ENCODE data around the gene AXL. TPM values are rescaled to one million over a fixed set of nuclear protein-coding genes. Genes with fewer than 3 reads are reported as not detected.

AXL gene
- total and polyA plus RNA-seq, 2 experiments from 2014 or later, result 15.0 to 45.9 TPM

- Histone ChIP-seq H3K9me3 (ENCODE audit: low read depth) (no peaks in the 10 kb centered on the region), H4K20me1 (ENCODE audit: insufficient read depth, poor library complexity, severe bottlenecking) (no peaks in the 10 kb centered on the region), H3K4me2 (no peak overlapping the region), H2AFZ (no peak overlapping the region), H3K27ac (no peak overlapping the region), H3K36me3 (replicated peaks; ENCODE audit: insufficient read depth, low read depth) (no peaks in the 10 kb centered on the region), H3K9me2 (replicated peaks; ENCODE audit: insufficient read depth) (no peaks in the 10 kb centered on the region), H3K79me2 (no peaks in the 10 kb centered on the region), H3K4me1 (ENCODE audit: insufficient read depth) (no peaks in the 10 kb centered on the region), H3K4me3 (no peak overlapping the region), H3K27me3 (no peaks in the 10 kb centered on the region)
- TF ChIP-seq CTCF (IDR thresholded peaks at IDR 0.05; ENCODE audit: poor library complexity) (no peak), EZH2 (IDR thresholded peaks at IDR 0.05; ENCODE audit: borderline replicate concordance) (no peak), EZH2phosphoT487 (IDR thresholded peaks at IDR 0.05; ENCODE audit: low read depth, severe bottlenecking, unreplicated experiment) (no peak)
- 96% methylated on average over 10 of the region's 10 CpGs for WGBS (ENCODE audit: low lambda C conversion rate, missing lambda C conversion rate)
- no peak for DNase-seq (ENCODE audit: low spot score)
These were observed 19.2 kb downstream of the AXL start for GRCh38 chr19:41238244-41238643.

DNA sequence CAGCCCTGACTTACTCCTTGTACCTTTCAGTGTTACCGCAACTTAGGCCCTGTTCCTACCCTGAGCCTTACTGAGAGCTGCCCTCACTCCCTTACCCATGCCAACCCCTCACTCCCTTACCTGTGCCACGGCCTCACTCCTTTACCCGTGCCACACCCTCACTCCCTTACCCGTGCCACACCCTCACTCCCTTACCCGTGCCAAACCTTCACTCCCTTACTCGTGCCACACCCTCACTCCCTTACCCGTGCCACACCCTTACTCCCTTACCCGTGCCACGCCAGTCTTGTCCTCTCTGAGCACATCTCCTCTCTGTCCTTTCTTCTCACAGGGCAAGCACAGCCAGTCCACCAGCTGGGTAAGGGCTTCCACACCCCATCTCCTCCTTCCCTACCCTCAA, 20.3 kb downstream of the AXL start:
- no peak overlapping the region for H3K27ac ChIP-seq
- H4K20me1 ChIP-seq (ENCODE audit: insufficient read depth, poor library complexity, severe bottlenecking), result no peaks in the 10 kb centered on the region
- no peaks in the 10 kb centered on the region for H3K9me3 ChIP-seq (ENCODE audit: low read depth)
- 96% methylated on average over 9 of the region's 9 CpGs for WGBS (ENCODE audit: low lambda C conversion rate, missing lambda C conversion rate)
- no peaks in the 10 kb centered on the region for H3K27me3 ChIP-seq
- no peak overlapping the region for H3K4me3 ChIP-seq
- H3K79me2 ChIP-seq, result no peaks in the 10 kb centered on the region
- H3K36me3 ChIP-seq (replicated peaks; ENCODE audit: insufficient read depth, low read depth), result no peaks in the 10 kb centered on the region
- no peaks in the 10 kb centered on the region for H3K4me1 ChIP-seq (ENCODE audit: insufficient read depth)
- H2AFZ ChIP-seq, result no peak overlapping the region
- H3K4me2 ChIP-seq, result no peak overlapping the region
- H3K9me2 ChIP-seq (replicated peaks; ENCODE audit: insufficient read depth), result no peaks in the 10 kb centered on the region
- DNase-seq (ENCODE audit: low spot score), result no peak
- TF ChIP-seq EZH2 (IDR thresholded peaks at IDR 0.05; ENCODE audit: borderline replicate concordance), result no peak

DNA sequence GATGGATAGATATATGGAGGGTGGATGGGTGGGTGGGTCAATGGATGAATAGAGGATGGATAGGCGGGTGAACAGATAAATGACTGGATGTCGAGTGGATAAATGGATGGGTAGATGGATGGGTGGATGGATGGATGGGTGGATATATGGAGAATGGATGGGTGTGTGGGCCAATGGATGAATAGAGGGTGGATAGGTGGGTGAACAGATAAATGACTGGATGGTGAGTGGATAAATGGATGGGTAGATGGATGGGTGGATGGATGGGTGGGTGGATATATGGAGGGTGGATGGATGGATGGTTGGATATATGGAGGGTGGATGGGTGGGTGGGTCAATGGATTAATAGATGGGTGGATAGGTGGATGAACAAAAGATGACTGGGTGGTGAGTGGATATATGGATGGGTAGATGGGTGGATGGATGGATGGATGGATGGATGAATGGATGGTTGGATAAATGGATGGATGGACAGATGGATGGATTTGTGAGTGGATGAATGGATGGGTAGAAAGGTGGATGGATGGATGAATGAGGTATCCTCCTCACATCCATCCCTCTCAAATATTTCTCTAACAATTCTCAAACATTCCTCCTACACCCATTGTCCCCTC, 21.0 kb downstream of the AXL start:
- Histone ChIP-seq H2AFZ (no peak overlapping the region), H3K27me3 (no peaks in the 10 kb centered on the region), H3K27ac (no peak overlapping the region), H3K9me3 (ENCODE audit: low read depth) (no peaks in the 10 kb centered on the region), H3K4me3 (no peak overlapping the region), H3K9me2 (replicated peaks; ENCODE audit: insufficient read depth) (no peaks in the 10 kb centered on the region), H3K4me1 (ENCODE audit: insufficient read depth) (no peaks in the 10 kb centered on the region), H3K79me2 (no peaks in the 10 kb centered on the region), H3K4me2 (no peak overlapping the region), H4K20me1 (ENCODE audit: insufficient read depth, poor library complexity, severe bottlenecking) (no peaks in the 10 kb centered on the region), H3K36me3 (replicated peaks; ENCODE audit: insufficient read depth, low read depth) (no peaks in the 10 kb centered on the region)
- 96% methylated on average over 2 of the region's 2 CpGs for WGBS (ENCODE audit: low lambda C conversion rate, missing lambda C conversion rate)
- no peak for TF ChIP-seq EZH2 (IDR thresholded peaks at IDR 0.05; ENCODE audit: borderline replicate concordance)
- TF ChIP-seq EZH2phosphoT487 (IDR thresholded peaks at IDR 0.05; ENCODE audit: low read depth, severe bottlenecking, unreplicated experiment), result no peak
- no peak for TF ChIP-seq CTCF (IDR thresholded peaks at IDR 0.05; ENCODE audit: poor library complexity)
- no peak for DNase-seq (ENCODE audit: low spot score)

DNA sequence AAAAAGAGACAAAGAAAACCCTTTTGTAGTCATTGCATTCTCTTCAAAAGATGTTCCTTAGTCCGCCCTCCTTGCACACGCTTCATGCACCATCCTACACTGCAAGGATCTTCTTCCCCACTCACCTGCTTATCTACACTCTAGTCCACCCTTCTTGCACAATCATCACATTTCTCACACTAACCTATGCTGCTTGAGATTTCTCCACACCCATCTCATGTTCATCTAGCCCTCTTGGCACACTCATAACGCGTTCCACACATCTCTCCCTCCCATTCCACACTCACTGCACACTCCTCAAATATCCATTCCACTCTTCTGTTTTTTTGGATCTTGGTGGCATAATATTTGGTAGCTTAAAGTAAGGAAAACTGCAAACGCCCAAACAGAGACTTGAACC, 22.8 kb downstream of the AXL start:
- Histone ChIP-seq H2AFZ (no peak overlapping the region), H3K4me2 (no peak overlapping the region), H3K36me3 (replicated peaks; ENCODE audit: insufficient read depth, low read depth) (no peaks in the 10 kb centered on the region), H3K27me3 (no peaks in the 10 kb centered on the region), H3K27ac (no peak overlapping the region), H4K20me1 (ENCODE audit: insufficient read depth, poor library complexity, severe bottlenecking) (no peaks in the 10 kb centered on the region), H3K4me1 (ENCODE audit: insufficient read depth) (no peaks in the 10 kb centered on the region), H3K4me3 (no peak overlapping the region), H3K9me3 (ENCODE audit: low read depth) (no peaks in the 10 kb centered on the region), H3K9me2 (replicated peaks; ENCODE audit: insufficient read depth) (no peaks in the 10 kb centered on the region), H3K79me2 (no peaks in the 10 kb centered on the region)
- TF ChIP-seq EZH2 (IDR thresholded peaks at IDR 0.05; ENCODE audit: borderline replicate concordance) (no peak), CTCF (IDR thresholded peaks at IDR 0.05; ENCODE audit: poor library complexity) (no peak), EZH2phosphoT487 (IDR thresholded peaks at IDR 0.05; ENCODE audit: low read depth, severe bottlenecking, unreplicated experiment) (no peak)
- WGBS (ENCODE audit: low lambda C conversion rate, missing lambda C conversion rate), result 94% methylated on average over 5 of the region's 5 CpGs
- no peak for DNase-seq (ENCODE audit: low spot score)
